HS-5 (cell line): ENCODE results near the gene FNDC8.
"Not testable (repeated sequence)": the region's sequence is repeated elsewhere in the genome, so short reads cannot be mapped to it uniquely, and the experiment has no call there.

Source experiments
- DNase-seq: peaks from one replicate; pipeline ENCODE4 v3.0.0-alpha.2; 2012; ENCODE audit warnings: low read depth

Gene FNDC8

GRCh38 chr17:35144840-35145239, 23.4 kb downstream of the FNDC8 start:
- DNase-seq, result no peak

DNA sequence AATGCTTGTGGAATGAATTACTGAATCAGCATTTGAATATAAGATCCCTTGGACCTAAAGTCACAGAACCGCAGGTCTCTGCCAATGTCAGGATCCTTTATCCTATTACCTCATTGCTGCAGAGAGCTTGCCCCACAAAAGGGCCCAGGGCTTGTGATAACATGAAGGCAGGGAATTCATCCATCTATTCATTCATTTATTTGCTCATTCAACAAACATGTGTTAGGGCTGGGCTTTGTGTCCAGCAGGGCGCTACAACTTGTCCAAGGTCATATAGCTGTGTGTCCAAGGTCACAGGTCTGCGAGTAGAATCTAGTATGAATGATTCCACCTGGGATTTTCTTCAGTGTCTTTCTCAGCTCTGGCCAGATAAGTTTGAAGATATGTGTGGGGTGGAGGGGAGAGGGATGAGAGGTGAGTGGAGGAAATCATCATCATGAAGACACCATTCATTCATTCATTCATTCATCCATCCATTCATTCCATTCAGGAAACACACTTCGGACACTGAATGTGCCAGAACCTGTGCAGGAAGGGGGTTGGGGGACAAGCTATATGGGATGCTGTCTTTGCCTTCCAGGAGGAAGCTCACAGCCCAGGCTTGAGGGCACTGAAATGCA, 24.9 kb downstream of the FNDC8 start:
- no peak for DNase-seq

DNA sequence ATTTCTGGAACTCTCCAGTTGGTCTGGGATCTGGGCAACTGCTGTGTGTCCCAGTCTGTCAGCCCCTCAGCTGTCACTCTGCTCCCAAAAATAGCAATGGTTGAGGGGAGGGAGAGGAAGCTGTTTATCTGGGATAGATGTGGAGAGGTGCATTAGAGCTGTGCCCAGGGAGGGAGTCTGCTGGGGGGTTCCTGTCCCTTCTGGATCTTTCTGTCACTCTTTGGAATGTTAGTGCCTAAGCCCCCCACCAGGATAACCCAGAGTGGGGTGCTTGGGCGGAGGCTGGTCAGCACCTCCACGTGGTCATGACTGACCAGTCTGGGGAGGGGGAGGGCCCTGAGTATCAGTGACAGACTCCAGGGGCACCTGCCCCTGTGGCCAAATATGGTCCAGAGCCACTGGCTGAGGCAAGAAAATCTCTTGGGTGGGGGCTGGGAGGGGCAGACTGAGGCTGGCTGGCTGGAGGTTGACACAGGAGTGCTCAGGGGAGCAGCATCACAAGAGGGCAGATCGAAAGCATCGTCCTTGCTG, 26.0 kb downstream of the FNDC8 start, which contains the start of gene UNC45B:
TSS of gene UNC45B (plus strand) at position 443 of the 531 bp plus-strand sequence. CDS start 447 bp downstream, outside the sequence.
- no peak for DNase-seq

DNA sequence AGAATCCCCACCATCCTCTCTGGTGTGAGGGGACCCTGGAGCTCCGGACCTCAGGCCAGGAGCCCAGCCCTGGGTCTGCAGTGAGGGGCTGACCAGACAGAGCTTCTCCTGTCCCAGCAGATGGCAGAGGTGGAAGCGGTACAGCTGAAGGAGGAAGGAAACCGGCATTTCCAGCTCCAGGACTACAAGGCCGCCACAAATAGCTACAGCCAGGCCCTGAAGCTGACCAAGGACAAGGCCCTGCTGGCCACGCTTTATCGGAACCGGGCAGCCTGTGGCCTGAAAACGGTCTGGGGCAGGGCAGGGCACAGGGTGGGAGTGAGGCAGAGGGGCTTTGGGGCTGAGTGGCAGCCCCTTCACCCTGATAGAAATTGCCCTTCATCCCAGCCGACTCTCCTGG, 26.7 kb downstream of the FNDC8 start:
- no peak for DNase-seq

DNA sequence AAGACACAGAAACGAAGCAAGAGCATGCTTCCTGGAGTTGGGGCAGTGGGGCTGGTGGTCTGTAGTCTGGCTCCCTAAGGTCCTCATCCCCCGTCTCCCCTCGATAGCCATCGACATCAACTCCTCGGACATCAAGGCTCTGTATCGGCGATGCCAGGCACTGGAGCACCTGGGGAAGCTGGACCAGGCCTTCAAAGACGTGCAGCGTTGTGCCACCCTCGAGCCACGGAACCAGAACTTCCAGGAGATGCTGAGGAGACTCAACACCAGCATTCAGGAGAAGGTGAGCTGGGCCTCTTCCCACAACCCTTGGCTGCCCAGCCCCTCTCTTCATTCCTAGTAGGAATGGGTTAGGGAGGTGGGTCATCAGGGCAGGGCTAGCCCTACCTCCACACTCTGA, 28.5 kb downstream of the FNDC8 start:
- DNase-seq, result no peak

DNA sequence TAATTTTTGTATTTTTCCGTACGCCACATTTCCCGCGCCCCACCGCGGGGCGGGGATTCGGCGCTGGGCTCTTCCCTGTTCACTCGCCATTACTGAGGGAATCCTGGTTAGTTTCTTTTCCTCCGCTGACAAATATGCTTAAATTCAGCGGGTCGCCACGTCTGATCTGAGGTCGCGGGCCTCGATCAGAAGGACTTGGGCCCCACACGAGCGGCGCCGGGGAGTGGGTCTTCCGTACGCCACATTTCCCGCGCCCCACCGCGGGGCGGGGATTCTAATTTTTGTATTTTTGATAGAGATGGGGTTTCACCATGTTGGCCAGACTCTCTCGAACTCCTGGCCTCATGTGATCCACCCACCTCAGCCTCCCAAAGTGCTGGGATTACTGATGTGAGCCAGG, 29.7 kb downstream of the FNDC8 start:
- DNase-seq, result not testable (repeated sequence)

- no peak for DNase-seq
Observed at GRCh38 chr17:35152421-35153140, 31.2 kb downstream of the FNDC8 start.

- DNase-seq, result no peak
Observed at GRCh38 chr17:35154196-35155165, 33.1 kb downstream of the FNDC8 start.

DNA sequence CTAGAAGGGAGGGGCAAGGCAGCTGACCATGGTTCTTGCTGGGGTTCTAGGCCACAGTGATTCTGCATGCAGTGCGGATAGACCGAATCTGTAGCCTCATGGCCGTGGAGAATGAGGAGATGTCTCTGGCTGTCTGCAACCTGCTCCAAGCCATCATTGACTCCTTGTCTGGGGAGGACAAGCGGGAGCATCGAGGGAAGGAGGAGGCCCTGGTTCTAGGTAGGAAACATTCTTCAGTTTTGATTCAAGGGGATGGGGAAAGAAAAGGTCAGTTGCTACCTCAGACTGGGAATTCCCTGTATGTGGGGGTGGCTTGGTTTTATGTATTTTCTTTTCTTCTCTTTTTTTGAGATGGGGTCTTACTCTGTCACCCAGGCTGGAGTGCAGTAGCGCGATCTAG, 33.8 kb downstream of the FNDC8 start:
- DNase-seq, result no peak

DNA sequence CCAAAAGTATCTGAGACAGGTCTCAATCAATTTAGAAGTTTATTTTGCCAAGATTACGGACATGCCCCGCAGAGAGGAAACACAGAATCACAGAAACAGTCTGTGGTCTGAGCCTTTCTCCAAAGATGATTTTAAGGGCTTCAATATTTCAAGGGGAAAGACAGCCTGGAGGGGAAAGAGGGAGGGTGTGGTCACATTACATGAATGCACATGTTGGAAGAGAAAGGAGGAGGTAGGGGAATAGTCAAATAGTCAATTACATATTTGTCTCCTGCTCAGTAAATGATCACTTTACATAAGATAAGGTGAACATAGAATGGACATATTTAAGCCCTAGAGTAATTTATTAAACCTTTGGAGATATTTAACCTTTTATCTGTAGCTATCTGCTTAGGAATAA, 38.5 kb downstream of the FNDC8 start:
- no peak for DNase-seq

GRCh38 chr17:35160354-35161201, 39.2 kb downstream of the FNDC8 start:
- no peak for DNase-seq

DNA sequence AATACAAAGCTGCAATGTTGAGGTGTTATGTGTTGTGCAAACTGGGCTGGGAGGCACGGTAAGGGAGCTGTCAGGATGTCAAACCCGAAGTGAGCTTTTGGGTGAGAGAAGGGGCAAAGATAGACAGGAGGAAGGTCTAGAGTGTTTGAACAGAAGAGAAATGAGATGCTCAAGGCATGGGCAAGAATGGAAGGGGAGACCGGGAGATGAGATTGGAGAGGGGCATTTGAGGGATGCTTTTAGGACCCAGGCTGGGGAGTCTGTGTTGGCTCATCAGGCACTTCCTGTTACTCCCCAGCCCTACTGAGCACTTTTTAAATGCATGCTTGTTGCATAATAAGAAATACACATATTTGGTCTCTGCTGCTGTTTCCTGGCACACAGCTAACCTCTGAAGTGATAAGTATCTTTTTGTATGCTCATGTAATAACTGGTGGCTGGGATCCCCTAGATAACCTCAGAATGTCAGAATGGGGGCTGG, 39.9 kb downstream of the FNDC8 start:
- no peak for DNase-seq

DNA sequence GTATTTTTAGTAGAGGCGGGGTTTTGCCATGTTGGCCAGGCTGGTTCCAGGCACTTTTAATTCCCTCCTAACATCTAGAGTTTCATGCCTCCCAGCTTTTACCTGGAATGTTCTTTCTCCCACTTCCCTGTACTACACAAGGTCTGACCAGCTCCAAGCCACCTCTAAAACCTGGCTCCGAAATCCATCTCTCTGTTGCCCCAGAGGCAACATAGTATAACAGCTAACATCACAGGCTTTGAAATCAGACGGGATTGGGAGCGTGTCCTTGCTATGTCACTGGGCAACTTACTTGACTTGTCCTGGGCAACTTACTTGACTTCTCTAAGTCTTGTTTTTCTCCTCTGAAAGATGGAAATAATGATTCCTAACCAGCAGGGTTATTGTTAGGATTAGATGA, 41.3 kb downstream of the FNDC8 start:
- DNase-seq, result no peak

DNA sequence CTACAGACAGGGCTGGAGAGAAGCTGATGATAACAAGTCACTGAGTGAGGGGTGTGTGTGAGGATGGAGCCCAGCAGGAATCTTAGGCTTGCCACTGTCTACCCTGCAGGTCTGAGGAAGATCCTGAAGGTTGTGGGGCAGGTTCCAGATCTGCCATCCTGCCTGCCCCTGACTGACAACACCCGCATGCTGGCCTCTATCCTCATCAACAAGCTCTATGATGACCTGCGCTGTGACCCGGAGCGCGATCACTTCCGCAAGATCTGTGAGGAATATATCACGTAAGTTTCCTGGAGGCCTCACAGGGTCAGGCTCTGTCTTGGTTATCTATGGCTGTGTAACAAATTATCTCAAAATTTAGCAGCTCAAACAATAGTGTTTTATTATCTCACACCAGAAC, 42.5 kb downstream of the FNDC8 start:
- DNase-seq, result no peak

GRCh38 chr17:35164716-35165115, 43.3 kb downstream of the FNDC8 start:
- DNase-seq, result no peak

DNA sequence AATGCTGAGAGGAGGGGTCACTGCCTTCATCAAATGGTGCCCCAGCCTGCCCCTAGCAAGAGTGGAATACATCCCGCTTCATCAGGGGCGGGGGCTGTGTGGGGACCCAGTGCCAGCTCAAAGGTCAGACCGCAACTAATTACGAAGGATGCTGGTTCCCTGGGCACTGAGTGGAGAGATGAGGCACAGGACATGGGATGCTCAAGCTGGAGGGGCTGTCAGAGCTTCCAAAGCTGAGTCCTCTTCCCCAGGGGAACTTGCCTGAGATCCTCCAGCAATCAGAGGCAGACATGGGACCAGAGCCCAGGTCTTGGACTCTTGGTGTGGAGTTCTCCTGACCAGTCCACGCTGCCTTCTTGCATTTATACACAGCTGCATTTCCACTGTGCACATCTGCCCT, 45.1 kb downstream of the FNDC8 start:
- DNase-seq, result no peak

- no peak for DNase-seq
Observed at GRCh38 chr17:35167046-35167445, 45.6 kb downstream of the FNDC8 start.

DNA sequence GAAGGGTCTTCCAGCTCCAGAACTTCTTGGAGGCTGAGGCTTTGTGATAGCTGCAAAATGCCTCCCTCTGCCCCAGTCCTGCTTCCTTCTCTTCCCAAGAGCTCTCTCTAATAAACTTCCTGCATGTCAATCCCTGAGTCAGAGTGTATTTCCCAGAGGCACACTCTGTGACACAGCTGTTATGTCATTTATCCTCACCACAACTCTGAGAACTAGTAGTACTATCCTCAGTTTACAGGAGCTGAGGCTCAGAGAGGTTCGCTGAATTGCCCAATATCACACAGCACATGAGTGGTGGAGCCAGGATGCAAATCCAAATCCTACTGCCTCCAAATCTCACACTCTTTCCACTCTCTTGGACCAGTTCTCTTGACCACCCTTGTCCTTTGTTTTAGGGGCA, 46.3 kb downstream of the FNDC8 start:
- peak; percentile 16 for DNase-seq

DNA sequence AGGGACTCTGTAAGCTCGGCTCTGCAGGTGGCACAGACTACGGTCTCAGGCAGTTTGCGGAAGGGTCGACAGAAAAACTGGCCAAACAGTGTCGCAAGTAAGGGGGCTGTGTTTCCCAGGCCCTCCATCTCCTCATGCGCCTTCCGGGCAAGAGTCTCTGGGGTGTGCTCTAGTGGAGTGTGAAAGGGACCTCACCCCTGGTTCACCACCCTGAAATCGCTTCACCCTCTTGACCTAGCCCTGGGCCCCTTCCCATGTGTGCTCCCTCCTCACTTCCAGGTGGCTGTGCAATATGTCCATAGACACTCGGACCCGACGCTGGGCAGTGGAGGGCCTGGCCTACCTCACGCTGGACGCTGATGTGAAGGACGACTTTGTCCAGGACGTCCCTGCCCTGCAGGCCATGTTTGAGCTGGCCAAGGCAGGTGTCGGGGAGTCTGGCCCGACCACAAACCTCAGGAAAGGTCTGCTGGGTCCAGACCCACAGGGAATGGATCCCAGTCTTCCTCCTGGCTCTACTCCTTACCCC, 48.5 kb downstream of the FNDC8 start:
- no peak for DNase-seq

- DNase-seq, result peak; percentile 10
Observed at GRCh38 chr17:35170968-35171771, 49.8 kb downstream of the FNDC8 start.
